Measurements from ENCODE around the gene NT5C.

NT5C gene

DNA sequence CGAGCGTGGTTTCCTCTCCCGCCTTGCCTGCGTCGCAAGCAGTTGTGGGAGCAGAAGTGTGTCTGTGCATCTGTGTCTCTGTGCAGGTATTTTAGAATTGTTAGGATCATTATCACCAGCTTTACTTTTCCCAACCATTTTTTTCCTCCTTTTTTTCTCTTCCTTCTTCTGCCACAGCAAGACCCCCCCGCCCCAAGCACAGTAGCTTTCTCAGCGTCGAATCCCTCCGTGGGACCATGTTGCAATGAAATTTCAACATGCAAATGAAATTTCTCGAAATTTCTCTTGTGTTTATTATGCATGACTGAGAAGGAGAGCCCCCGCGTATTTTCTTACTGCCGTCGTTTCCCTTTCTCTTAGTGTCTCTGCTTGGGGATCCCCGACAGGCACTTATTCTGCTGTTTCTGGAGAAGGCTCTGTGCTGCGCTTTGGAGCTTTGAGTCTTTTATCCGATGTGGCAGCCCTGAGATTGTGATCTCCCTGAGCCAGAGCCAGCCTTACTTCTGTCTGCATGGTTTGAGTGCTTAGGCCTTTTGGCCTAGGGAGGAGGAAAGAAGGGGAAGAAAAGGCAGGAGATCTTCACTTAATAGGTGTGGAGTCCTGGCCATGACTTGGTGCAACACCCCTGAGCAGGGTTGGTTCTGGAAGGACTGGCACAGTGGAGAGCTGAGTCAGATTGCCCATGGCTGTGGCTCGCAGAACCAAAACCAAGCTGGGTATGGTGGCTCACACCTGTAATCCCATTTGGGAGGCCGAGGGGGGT lies 16.8 kb downstream of the NT5C start:
- no peak for DNase-seq

DNA sequence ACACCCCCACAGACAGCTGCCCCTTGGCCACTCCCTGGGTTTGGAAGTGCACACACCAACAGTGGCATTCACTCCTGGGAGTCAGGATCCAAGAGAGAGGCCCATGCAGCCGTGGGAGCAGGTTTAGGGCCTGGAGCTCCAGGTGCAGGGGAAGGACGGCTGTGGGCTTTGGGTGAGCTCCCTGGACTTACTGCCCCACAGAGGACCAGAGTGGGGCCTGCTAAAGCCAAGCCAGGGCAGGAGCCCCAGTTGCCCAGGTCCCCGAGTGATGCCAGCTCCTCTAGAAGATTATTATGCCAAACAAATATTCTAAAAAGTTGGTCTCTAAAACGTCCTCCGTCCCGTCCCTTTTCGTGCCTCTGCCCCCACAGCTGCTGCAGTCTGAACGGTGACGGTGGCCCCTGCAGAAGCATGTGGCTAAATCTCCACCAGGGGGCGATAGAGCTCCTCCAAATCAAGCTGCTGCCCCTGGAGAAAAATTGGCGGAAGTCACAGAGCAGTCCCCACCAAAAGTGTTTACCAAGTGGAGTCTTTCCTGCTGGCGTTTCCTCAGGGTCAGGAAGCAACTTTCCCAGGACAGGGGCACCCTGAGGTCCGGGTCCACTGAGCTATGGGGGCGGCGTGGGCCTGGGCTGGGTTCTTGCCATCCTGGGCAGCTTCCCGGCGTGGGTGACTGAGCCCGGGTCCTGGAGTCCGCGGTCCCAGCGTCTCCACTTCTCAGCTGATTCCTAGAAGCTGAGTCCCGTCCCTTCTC lies 17.6 kb downstream of the NT5C start:
- peak; percentile 57 for DNase-seq

GRCh38 chr17:75111777-75112335 lies 19.7 kb downstream of the NT5C start:
- no peak for DNase-seq

DNA sequence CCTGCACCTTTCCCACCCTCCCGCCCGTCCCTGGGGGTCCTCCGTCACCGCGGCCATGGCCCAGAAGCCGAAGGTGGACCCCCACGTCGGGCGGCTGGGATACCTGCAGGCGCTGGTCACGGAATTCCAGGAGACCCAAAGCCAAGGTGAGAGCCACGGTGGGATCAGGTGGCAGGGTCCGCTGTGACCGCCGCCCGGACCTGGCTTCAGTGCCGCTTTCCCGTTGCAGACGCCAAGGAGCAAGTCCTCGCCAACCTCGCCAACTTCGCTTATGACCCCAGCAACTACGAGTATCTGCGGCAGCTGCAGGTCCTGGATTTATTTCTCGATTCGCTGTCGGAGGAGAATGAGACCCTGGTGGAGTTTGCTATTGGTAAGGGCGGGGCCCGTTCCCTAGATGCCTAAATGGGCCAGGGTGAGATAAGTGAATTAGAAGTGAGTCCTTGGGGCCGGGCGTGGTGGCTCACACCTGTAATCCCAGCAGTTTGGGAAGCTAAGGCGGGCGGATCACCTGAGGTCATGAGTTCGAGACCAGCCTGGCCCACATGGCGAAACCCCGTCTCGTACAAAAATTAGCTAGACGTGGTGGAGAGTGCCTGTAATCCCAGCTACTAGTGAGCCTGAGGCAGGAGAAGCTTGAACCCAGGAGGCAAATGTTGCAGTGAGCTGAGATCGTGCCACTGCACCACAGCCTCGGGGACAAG lies 21.2 kb downstream of the NT5C start:
- DNase-seq, result no peak

DNA sequence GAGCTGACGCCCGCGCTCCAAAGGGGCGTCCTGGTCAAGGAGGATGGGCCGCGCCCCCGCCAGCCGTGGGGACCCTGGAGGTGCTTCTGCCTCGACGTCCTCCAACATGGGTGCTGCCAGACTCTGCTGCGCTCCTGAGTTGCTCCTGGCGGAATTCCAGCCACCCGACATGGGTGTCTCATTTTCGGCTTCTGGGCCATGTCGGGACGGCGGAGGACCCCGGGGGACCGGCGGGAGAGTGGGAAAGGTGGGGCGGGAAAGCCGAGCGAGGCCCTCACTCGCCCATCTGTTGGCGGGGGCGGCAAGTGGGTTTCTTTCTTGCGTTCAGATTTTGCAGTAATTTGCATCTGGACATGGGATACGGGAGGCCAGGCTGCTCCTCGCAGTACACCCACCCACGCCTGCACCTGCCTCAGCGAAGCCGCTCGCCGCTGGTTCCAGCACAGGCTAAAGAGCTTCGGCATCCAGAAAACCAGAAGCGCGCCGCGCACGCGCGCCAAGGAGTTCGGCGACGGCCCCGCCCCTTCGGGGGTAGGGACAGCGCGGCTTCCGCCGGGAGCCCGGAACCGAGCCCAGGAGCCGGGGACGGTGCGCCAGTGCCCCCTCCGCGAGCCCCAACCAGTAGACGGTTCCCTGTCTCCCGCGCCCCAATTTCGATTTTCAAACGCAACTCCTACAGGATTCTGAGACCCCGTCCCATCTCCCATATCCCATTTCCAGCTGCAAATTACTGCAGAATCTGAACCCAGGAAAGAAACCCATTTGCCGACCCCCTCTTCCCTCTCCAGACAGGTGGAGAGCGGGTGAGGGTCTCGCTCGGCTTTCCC lies 21.9 kb downstream of the NT5C start, which contains the start of gene ARMC7:
ARMC7 (plus strand) TSS at position 563 of the 827 bp plus-strand sequence. CDS start 320 bp downstream, outside the sequence.
- peak; percentile 27 for DNase-seq

- DNase-seq, result no peak
Measured at GRCh38 chr17:75109046-75109406, 22.5 kb downstream of the NT5C start.

- DNase-seq, result no peak
Measured at GRCh38 chr17:75108193-75108592, 23.3 kb downstream of the NT5C start.

DNA sequence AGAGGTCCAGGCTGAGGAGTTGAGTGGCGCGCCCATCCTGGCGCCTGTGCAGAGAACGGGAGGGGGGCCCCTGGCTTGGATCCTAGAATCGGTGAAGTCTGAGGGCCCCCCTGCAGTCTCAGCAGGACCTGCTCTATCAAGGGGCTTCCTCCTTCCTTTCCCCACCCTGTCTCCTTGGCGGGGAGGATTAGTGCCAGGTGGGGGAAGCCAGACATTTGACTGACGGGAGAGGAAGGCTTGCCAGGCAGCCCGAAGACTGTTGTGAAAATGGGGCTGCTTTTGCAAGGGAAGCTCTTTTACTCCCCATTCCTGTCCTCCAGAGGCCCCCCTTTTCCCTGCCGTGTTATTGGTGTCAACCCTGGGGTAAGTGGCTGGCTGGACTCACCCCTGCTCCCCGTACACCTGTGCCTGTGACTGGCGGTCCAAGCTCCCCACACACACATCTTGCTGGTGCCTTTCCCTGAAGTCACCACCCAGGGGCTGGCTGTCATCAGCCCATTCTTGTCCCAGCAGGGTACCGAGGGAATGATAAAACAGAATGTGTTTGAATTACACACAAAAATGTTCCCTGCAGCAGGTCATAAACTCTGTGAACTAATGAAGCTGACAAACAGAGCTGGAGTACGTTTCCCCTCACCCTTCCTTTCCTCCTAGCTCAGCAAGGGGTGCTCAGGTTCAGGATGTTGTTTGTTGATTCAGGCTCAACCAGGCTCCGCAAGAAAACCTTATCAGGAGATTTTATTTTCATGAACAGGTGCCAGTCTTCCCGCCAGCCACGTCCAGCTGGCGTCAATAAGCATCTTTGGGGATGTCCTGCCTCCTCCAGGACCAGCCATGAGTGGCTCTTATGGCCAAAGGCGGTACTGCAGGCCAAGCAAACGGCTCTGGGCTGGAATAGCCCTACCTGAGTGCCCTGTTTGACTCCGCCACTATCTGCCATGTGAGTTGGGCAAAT lies 26.1 kb downstream of the NT5C start:
- peak; percentile 29 for DNase-seq

DNA sequence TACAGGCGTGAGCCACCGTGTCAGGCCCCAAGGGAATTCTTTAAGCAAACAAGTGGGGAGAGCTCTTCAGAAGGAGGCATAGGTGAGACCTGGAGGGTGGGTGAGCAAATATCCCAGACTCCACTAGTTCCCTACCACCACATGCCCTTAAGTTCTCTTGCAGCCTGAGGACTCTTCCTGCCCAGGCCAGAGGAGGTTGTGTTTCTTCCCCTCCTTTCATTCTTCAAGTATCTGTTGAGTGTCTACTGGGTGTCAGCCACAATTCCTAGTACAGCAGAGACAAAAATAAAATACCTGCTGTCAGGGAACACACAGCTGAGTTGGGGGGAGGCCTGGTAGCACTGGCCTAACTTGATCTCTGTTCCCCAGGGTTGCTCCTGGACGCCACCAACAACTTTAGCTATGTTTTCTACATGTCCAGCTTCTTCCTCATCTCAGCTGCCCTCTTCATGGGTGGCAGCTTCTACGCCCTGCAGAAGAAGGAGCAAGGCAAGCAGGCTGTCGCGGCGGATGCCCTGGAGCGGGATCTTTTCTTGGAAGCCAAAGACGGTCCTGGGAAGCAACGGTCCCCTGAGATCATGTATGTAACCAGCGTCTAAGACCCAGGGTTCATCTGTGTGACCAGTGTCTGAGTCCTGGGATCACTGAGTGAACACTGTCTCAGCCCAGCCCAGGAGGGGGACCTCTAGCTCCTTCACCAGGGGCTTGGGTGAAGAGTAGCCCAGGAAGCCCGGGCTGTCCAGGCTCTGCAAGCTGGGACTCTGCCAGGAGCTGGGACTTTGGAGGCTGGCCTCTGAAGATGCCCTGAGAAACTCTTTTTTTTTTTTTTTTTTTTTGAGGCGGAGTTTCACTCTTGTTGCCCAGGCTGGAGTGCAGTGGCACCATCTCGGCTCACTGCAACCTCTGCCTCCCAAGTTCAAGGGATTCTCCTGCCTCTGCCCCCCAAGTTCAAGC lies 27.7 kb downstream of the NT5C start:
- DNase-seq, result no peak

- DNase-seq, result no peak
Measured at GRCh38 chr17:75102385-75102821, 29.1 kb downstream of the NT5C start.

- DNase-seq, result no peak
Measured at GRCh38 chr17:75099881-75100595, 31.5 kb downstream of the NT5C start.

DNA sequence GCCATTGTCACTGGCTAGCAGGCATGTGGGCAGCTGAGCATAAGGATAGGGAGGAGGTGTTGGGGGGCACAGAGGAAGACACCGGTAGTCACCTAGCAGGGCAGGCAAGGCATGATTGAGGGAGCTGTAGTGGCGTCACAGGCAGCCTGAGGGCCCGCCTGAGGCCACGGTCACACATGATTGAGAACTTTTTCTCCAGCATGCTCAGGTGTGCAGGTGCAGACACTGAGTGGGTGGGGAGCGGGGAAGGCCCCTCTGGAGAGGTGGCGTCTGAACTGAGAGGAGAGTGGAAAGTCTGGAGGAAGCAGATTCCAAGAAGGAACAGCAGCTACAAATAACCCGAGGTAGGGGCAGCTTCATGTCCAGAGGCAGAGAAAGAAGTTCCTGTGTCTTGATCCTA lies 32.7 kb downstream of the NT5C start:
- DNase-seq, result no peak

- no peak for DNase-seq
Measured at GRCh38 chr17:75097865-75098264, 33.7 kb downstream of the NT5C start.

DNA sequence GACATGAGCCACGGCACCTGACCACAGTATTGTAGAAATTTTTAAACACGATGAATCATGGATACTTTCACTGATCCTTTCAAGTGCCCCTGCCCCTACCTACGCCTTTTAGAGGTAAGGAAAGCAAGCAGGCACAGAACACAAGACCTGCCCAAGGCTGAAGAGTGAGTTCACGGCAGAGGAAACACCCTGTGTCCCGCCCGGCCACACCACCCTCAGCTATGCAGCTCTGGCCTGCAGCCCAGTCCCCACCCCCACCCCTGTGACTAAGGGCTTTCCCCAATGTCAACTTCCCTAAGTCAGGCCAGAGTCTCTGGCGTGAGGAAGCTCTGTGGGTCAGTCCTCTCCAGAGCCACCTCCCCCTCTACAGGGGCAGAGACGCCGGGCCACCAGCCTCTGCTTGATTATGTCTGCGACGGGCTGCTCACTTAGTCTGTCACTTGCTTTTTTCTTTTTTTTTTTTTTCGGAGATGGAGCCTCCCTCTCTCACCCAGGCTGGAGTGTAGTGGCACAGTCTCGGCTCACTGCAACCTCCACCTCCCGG lies 35.4 kb downstream of the NT5C start:
- no peak for DNase-seq

GRCh38 chr17:75094871-75095399 lies 36.6 kb downstream of the NT5C start:
- no peak for DNase-seq

GRCh38 chr17:75093548-75094158 lies 37.9 kb downstream of the NT5C start:
- DNase-seq, result no peak

DNA sequence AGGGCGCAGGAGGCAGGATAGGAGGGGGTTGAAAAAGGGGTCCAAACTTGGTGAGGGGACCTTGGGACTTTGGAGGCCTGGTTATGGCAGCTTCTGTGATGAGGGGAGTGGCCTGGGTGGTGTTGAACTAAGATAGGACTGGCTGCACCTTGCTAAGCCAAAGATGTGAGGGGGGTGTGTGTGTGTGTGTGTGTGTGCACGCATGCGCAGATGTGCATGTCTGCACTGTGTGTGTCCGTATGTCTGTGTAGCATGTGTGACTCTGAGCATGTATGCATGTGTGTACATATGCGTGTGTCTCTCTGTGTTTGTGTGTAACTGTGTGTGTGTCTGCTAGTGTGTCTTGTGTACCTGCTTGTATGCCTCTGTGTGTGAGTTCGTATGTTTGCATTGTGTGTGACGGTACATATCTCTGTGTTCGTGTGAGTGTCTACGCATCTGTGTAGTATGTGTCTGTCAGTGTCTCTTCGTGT lies 39.7 kb downstream of the NT5C start:
- DNase-seq, result no peak

Data from NCI-H187 treated with DMSO at 0.1 percent for 48 hours (cell line).